ENCODE data around the gene DMTF1. TPM values are rescaled to one million over a fixed set of nuclear protein-coding genes. Genes with fewer than 3 reads are reported as not detected.

The DMTF1 gene
- total RNA-seq, 1 donor from 2014 or later: 70.9 TPM

- no peak for TF ChIP-seq CTCF (conservative IDR thresholded peaks at IDR 0.05; ENCODE audit: low read depth, low read length)
- DNase-seq (ENCODE audit: low read depth): no peak
- peak overlapping the region; percentile 83 for H3K4me3 ChIP-seq (ENCODE audit: low read depth, low read length)
Observed at GRCh38 chr7:87220026-87220733, 67.9 kb downstream of the DMTF1 start.

GRCh38 chr7:87220734-87221215, 68.5 kb downstream of the DMTF1 start:
- peak overlapping the region; percentile 83 for H3K4me3 ChIP-seq (ENCODE audit: low read depth, low read length)
- no peak for TF ChIP-seq CTCF (conservative IDR thresholded peaks at IDR 0.05; ENCODE audit: low read depth, low read length)
- DNase-seq (ENCODE audit: low read depth): no peak

GRCh38 chr7:87223666-87224065, 71.4 kb downstream of the DMTF1 start:
- H3K4me3 ChIP-seq (ENCODE audit: low read depth, low read length): no peak overlapping the region
- DNase-seq (ENCODE audit: low read depth): no peak
- no peak for TF ChIP-seq CTCF (conservative IDR thresholded peaks at IDR 0.05; ENCODE audit: low read depth, low read length)

- peak; percentile 35 for TF ChIP-seq CTCF (conservative IDR thresholded peaks at IDR 0.05; ENCODE audit: low read depth, low read length)
- no peak overlapping the region for H3K4me3 ChIP-seq (ENCODE audit: low read depth, low read length)
- peak; percentile 69 for DNase-seq (ENCODE audit: low read depth)
Observed at GRCh38 chr7:87225696-87226095, 73.4 kb downstream of the DMTF1 start.

GRCh38 chr7:87226495-87226894, 74.2 kb downstream of the DMTF1 start:
- TF ChIP-seq CTCF (conservative IDR thresholded peaks at IDR 0.05; ENCODE audit: low read depth, low read length): no peak
- H3K4me3 ChIP-seq (ENCODE audit: low read depth, low read length): no peak overlapping the region
- no peak for DNase-seq (ENCODE audit: low read depth)

- DNase-seq (ENCODE audit: low read depth): no peak
- TF ChIP-seq CTCF (conservative IDR thresholded peaks at IDR 0.05; ENCODE audit: low read depth, low read length): no peak
- no peak overlapping the region for H3K4me3 ChIP-seq (ENCODE audit: low read depth, low read length)
Observed at GRCh38 chr7:87231258-87231657, 79.0 kb downstream of the DMTF1 start.

GRCh38 chr7:87231711-87232110, 79.5 kb downstream of the DMTF1 start:
- no peak for TF ChIP-seq CTCF (conservative IDR thresholded peaks at IDR 0.05; ENCODE audit: low read depth, low read length)
- no peak overlapping the region for H3K4me3 ChIP-seq (ENCODE audit: low read depth, low read length)
- no peak for DNase-seq (ENCODE audit: low read depth)

Measured in epithelial cell of proximal tubule (primary cell).